Endodermal cell (in vitro differentiated cells): Measurements from ENCODE around the gene KLF1. TPM values are rescaled to one million over a fixed set of nuclear protein-coding genes. Genes with fewer than 3 reads are reported as not detected.

ENCODE experiments used
- DNase-seq: peaks from one replicate; pipeline ENCODE4 v3.0.0-alpha.2; 2017
- H3K27ac ChIP-seq: 2 replicates; pipeline ENCODE4 v1.5.1; 2013; ENCODE audit warnings: mild to moderate bottlenecking, low read depth, low read length, moderate library complexity
- H3K27me3 ChIP-seq: 2 replicates; pipeline ENCODE4 v1.6.1; 2013; ENCODE audit warnings: mild to moderate bottlenecking, low read length, moderate library complexity; ENCODE audit not compliant: insufficient read depth, control insufficient read depth, poor library complexity, severe bottlenecking
- H3K36me3 ChIP-seq: 2 replicates; pipeline ENCODE4 v1.7.0; 2013; ENCODE audit warnings: mild to moderate bottlenecking, low read length, moderate library complexity; ENCODE audit not compliant: control insufficient read depth, insufficient read depth
- H3K4me1 ChIP-seq: one replicate; pipeline ENCODE4 v1.7.0; 2013; ENCODE audit warnings: low read length; ENCODE audit not compliant: control insufficient read depth, insufficient read depth
- H3K4me3 ChIP-seq: 2 replicates; pipeline ENCODE4 v1.5.1; 2013; ENCODE audit warnings: mild to moderate bottlenecking, low read length, moderate library complexity
- H3K9ac ChIP-seq: 2 replicates; pipeline ENCODE4 v1.6.1; 2013; ENCODE audit warnings: mild to moderate bottlenecking, low read length, moderate library complexity; ENCODE audit not compliant: poor library complexity, severe bottlenecking; ENCODE audit errors: extremely low read depth
- H3K9me3 ChIP-seq: 2 replicates; pipeline ENCODE4 v1.6.1; 2013; ENCODE audit warnings: mild to moderate bottlenecking, low read length, moderate library complexity; ENCODE audit not compliant: control insufficient read depth
- H3K27ac Mint-ChIP-seq: 2 replicates; pipeline ENCODE4 v1.8.0; 2020; ENCODE audit warnings: mixed read lengths
- H3K27me3 Mint-ChIP-seq: 2 replicates; pipeline ENCODE4 v1.8.0; 2021; ENCODE audit warnings: mild to moderate bottlenecking, mixed read lengths; ENCODE audit not compliant: insufficient read depth
- H3K36me3 Mint-ChIP-seq: 2 replicates; pipeline ENCODE4 v1.8.0; 2020; ENCODE audit warnings: low read depth, mixed read lengths
- H3K4me1 Mint-ChIP-seq: 2 replicates; pipeline ENCODE4 v1.8.0; 2020; ENCODE audit warnings: mixed read lengths
- H3K4me3 Mint-ChIP-seq: 2 replicates; pipeline ENCODE4 v1.8.0; 2020; ENCODE audit warnings: mild to moderate bottlenecking, moderate library complexity, mixed read lengths
- H3K9me3 Mint-ChIP-seq: 2 replicates; pipeline ENCODE4 v1.8.0; 2020; ENCODE audit warnings: mild to moderate bottlenecking, mixed read lengths
- WGBS, 2 experiments: methylation state at CpG; one replicate each; pipeline versions ENCODE4 v1.1.5 to v1.1.7; 2013; ENCODE audit warnings: missing lambda C conversion rate in 2 of 2, mixed read lengths in 1 of 2; ENCODE audit not compliant: insufficient coverage in 1 of 2, insufficient read length in 1 of 2; 5-methylcytosine and 5-hydroxymethylcytosine counted together
- total RNA-seq, 2 donors: library from RNA; stranded (reverse); fragmentation: NEBNext Ultra II Directional in 1 of 2; extraction: Animal tissue kit (Norgen Biotek cat#: 25700) in 1 of 2; gene quantifications; 2 replicates in 1 of 2; 3 replicates in 1 of 2; pipeline ENCODE4 v1.2.1, GENCODE V29; 2021
- TF ChIP-seq, protein P1 (sequence below): fragments of 200-600 bp; sonication (generic); conservative IDR thresholded peaks from 2 replicates; pipeline ENCODE4 v1.5.0; 2021; ENCODE audit warnings: antibody characterized with exemption, mild to moderate bottlenecking

Gene KLF1
- total RNA-seq, 2 donors from 2014 or later = 0.91 to 1.0 TPM

DNA sequence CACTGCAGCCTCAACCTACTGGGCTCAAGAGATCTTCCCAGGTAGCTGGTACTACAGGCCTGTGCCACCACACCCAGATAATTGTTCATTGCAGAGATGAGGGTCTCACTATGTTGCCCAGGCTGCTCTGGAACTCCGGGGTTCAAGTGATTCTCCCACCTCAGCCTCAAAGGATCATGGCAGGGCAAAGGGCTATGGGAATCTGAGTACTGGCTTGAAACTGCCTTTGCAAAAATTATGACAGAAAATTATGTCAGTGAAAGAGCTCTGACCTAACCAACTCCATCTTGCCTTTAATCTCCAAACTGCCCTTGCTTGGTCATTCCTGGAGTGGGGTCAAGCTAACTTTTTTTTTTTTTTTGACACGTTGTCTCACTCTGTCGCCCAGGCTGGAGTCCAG, 4.4 kb downstream of the KLF1 start:
- TF ChIP-seq, protein P1, sequence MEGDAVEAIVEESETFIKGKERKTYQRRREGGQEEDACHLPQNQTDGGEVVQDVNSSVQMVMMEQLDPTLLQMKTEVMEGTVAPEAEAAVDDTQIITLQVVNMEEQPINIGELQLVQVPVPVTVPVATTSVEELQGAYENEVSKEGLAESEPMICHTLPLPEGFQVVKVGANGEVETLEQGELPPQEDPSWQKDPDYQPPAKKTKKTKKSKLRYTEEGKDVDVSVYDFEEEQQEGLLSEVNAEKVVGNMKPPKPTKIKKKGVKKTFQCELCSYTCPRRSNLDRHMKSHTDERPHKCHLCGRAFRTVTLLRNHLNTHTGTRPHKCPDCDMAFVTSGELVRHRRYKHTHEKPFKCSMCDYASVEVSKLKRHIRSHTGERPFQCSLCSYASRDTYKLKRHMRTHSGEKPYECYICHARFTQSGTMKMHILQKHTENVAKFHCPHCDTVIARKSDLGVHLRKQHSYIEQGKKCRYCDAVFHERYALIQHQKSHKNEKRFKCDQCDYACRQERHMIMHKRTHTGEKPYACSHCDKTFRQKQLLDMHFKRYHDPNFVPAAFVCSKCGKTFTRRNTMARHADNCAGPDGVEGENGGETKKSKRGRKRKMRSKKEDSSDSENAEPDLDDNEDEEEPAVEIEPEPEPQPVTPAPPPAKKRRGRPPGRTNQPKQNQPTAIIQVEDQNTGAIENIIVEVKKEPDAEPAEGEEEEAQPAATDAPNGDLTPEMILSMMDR = no peak
- Mint-ChIP-seq H3K4me3 (peak overlapping the region; percentile 76), H3K27ac (no peak overlapping the region), H3K36me3 (peaks cover 9% of the 10 kb centered on the region), H3K27me3 (peaks cover 36% of the 10 kb centered on the region), H3K4me1 (peaks cover 10% of the 10 kb centered on the region), H3K9me3 (peaks cover 26% of the 10 kb centered on the region)
- WGBS, 2 experiments = 87 to 100% methylated on average over 2 to 3 of the region's 3 CpGs
- no peak overlapping the region for H3K9ac ChIP-seq
- H3K4me1 ChIP-seq = no peaks in the 10 kb centered on the region
- peaks cover 30% of the 10 kb centered on the region for H3K27me3 ChIP-seq
- H3K4me3 ChIP-seq = no peak overlapping the region
- no peak for DNase-seq
- H3K27ac ChIP-seq = no peak overlapping the region
- H3K9me3 ChIP-seq = peaks cover 18% of the 10 kb centered on the region
- H3K36me3 ChIP-seq = peaks cover 4% of the 10 kb centered on the region

DNA sequence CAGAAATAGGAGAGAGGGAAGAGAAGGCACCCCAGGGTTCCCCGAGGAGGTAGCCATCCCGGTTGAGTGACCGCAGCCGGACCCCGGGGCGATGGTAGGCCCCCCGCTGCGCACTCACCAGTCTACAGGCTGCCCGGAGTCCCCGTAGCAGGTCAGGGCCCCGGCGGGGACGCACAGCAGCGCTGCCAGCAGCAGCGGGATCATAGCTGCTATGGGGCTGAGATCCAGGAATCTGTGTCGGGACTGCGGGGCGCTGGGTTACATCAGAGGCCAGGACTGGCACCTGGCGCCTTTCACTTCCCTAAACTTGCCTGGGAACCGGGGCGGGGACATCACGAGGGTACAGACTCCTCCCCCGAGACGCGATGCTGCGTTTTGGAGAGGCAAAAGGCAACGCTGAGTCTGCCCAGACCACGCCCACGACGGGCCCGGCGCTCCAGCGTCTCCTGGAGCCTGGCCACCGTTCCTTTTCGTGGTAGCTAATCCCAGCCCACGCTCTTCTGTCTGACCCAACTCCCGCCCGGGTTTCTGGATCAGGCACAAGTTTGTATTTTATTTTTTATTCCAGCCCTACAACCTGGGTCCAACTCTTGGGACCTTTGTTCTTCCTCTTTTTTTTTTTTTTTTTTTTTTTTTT, 5.7 kb downstream of the KLF1 start, which contains the start of gene DNASE2:
DNASE2 (minus strand) TSS at position 278 of the 637 bp plus-strand sequence; CDS start at position 204, 74 bp downstream.
- Mint-ChIP-seq H3K27ac (peak within 1 kb of the TSS; percentile 93), H3K4me3 (peak within 1 kb of the TSS; percentile 76)

DNA sequence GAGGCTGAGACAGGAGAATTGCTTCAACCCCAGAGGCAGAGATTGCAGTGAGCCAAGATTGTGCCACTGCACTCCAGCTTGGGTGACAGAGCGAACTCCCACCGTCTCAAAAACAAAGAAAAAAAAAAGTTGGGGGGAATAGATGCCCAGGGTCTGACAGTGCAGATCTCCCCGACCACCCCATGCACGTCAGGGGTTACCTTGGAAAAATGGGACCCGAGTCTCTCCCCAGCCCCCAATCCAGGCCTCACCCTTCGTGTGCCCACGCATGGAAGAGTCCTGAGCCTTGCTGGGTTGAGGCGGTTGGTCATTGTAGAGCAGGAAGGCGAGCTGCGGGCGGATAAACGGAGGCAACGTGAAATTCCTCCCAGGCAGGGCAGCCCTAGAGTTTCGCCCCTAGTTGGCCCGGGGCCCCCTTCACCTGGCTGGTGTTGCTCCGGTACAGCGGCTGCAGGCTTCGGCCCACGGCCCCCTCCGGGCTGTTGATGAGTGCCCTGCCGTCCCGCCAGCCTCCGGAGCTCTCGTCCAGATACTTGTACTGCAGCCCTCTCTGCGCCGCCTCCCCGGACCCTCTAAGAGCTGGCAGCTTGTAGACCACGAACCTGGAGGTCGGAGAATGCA, 6.3 kb downstream of the KLF1 start:
- Mint-ChIP-seq H3K9me3 (peaks cover 26% of the 10 kb centered on the region), H3K4me3 (peak overlapping the region; percentile 76), H3K4me1 (peaks cover 2% of the 10 kb centered on the region), H3K27me3 (peaks cover 27% of the 10 kb centered on the region), H3K36me3 (peaks cover 9% of the 10 kb centered on the region), H3K27ac (peak overlapping the region; percentile 93)
- peak overlapping the region; percentile 91 for H3K4me3 ChIP-seq
- WGBS, 2 experiments = 11 to 21% methylated on average over 19 to 29 of the region's 29 CpGs
- peaks cover 15% of the 10 kb centered on the region for H3K27me3 ChIP-seq
- H3K4me1 ChIP-seq = no peaks in the 10 kb centered on the region
- TF ChIP-seq, protein P1 = no peak
- H3K27ac ChIP-seq = peak overlapping the region; percentile 32
- peak overlapping the region; percentile 74 for H3K9ac ChIP-seq
- peaks cover 18% of the 10 kb centered on the region for H3K9me3 ChIP-seq
- peaks cover 4% of the 10 kb centered on the region for H3K36me3 ChIP-seq
- DNase-seq = no peak

More for the DNA sequence above, 5.7 kb downstream of the KLF1 start, which contains the start of gene DNASE2:
- 0 to 1% methylated on average over 33 to 38 of the region's 38 CpGs for WGBS, 2 experiments
- H3K9me3 Mint-ChIP-seq = peaks cover 26% of the 10 kb centered on the region
- H3K4me1 ChIP-seq = no peaks in the 10 kb centered on the region
- H3K27me3 ChIP-seq = peaks cover 20% of the 10 kb centered on the region
- peak within 1 kb of the TSS; percentile 91 for H3K4me3 ChIP-seq
- peak; percentile 98 for DNase-seq
- peak within 1 kb of the TSS; percentile 32 for H3K27ac ChIP-seq
- peaks cover 9% of the 10 kb centered on the region for H3K36me3 Mint-ChIP-seq
- H3K36me3 ChIP-seq = peaks cover 4% of the 10 kb centered on the region
- peak within 1 kb of the TSS; percentile 74 for H3K9ac ChIP-seq
- H3K9me3 ChIP-seq = peaks cover 18% of the 10 kb centered on the region
- TF ChIP-seq, protein P1 = no peak
- H3K27me3 Mint-ChIP-seq = peaks cover 28% of the 10 kb centered on the region
- H3K4me1 Mint-ChIP-seq = peaks cover 3% of the 10 kb centered on the region
